HG02763 (cell line): ENCODE data around the gene CEP192.
A peak's percentile ranks its signal among the peaks of the same experiment; 100 is the strongest.

Experiments
- ATAC-seq: cut with Tn5 transposase; IDR thresholded peaks from one replicate; pipeline ENCODE4 v1.9.1; 2021; ENCODE audit warnings: mild to moderate bottlenecking, moderate library complexity; ENCODE audit not compliant: unreplicated experiment

CEP192 gene

GRCh38 chr18:13099113-13099512 lies 108.0 kb downstream of the CEP192 start:
- no peak for ATAC-seq

DNA sequence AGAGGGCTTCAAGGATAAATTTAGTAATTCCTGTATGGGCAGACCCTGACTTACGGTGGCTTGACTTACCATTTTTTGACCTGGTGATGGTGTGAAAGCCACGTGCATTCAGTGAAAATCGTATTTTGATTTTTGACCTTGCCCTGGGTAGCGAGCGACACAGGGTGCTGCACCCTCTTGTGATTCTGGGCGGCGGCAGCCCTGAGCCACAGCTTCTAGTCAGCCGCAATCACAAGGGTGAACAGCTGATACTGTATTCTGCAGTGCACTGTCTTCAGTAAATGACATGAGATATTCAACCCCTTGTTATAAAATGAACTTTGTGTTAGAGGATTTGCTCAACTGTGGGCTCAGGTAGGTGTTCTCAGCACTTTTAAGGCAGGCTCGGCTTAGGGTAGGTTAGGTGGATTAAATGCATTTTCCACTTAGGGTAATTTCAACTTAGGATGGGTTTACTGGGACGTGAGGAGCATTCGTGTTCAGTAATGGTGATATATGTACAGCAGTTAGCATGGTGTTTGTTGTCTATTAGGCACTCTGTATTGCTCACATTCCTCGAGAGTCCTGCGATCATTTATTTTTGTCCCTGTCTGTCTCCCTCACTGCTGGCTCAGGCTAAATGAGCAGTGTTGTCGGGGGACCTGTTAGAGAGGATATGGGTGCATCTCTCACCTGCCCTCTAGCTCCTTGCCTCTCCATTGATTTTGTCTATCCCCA lies 109.9 kb downstream of the CEP192 start:
- no peak for ATAC-seq

DNA sequence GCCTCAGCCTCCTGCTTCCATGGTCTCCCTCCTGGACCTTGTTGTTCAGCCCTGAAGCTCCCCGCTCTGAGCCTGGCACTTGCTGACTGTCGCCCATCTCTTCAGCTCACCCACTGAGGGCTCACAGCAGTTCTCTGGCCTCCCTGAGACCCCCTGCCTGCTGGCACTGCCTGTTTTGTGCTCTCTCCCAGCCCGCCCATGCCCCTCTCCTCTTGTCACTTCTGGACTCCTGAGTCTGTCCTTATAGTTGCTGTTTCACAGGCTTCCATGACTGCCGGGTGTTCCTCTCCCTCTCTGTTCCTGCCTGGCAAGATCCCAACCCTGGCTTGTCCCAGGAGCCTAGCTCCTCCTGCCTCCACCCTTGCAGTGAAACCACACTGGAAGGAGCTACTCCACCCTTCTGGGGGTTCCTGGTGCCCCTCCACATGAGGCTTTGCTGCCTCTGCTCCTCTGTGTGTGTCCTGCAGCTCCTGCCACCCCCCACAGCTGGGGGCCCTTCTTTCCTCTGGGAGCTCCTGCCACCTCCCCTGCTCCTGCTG lies 110.6 kb downstream of the CEP192 start:
- no peak for ATAC-seq

GRCh38 chr18:13103366-13103765 lies 112.2 kb downstream of the CEP192 start:
- ATAC-seq: no peak

DNA sequence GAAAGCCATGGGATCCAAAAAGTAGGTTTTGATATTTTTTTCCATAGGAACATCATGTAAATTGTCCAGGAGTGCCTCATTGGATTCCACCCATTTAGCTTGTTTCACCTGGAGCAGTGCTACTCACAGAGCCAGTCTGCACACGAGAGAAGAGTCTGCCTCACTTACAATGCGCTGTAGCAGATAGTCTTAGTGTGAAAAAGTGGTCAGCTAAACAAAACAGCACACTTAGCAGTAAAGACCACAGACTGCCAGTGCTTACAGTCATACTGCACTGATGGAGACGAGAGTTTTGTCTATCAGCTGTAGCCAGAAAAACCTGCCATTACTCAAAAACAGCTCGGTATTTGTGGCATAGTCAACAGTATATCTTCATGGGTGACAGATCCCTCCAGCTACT lies 113.9 kb downstream of the CEP192 start:
- no peak for ATAC-seq

DNA sequence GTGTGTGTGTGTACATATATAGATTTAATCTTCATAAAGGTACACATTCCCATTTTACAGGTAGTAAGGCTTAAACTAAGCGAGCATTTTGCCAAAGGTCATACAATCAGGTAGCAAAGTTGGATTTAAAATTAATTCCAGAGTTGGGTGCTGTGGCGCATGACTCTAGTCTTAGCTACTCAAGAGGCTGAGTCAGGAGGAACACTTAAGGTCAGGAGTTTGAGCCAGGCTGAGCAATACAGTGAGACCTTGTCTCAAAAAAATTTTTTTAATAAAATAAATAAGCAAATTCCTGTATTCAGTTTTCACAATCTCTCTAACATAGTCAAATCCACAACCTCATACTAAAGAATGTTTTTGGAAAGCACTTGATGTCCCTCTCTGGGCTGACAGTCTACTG lies 115.9 kb downstream of the CEP192 start:
- no peak for ATAC-seq

GRCh38 chr18:13108330-13108729 lies 117.2 kb downstream of the CEP192 start:
- ATAC-seq: no peak

DNA sequence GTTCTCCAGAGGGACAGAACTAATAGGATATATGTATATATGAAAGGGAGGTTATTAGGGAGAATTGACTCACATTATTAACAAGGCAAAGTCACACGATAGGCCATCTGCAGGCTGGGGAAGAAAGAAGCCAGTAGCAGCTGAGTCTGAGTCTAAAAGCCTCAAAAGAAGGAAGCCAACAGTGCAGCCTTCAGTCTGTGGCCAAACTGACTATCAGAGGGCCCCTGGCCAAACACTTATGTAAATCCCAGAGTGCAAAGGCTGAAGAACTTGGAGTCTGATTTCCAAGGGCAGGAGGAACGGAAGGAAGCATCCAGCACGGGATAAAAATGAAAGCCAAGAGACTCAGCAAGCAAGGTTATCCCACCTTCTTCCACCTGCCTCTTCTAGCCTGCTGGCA lies 119.4 kb downstream of the CEP192 start:
- ATAC-seq: no peak

- ATAC-seq: no peak
Measured at GRCh38 chr18:13112982-13113381, 121.8 kb downstream of the CEP192 start.

GRCh38 chr18:13120255-13120654 lies 129.1 kb downstream of the CEP192 start:
- ATAC-seq: no peak

DNA sequence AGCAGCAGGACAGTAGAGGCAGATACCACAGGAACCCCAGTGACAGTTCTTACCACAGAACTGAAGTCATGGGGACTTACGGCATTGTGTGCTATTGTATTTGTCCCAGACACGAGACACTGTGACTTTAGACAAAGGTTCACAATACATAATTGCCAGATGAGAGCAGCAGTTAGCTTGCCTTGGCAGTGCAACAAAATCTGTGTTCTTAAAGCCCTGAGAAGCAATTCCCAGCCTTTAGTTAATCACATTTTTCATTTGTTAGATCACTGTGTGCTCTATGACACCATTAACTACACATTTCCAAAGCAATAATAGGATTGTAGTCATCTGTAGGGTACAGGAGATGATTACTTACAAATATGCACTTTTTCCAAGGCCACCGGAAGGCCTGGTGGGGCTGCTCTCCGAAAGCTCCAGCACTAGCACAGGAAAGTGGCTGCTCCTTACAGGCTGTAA lies 129.8 kb downstream of the CEP192 start:
- ATAC-seq: no peak

- ATAC-seq: no peak
Measured at GRCh38 chr18:13124411-13124810, 133.2 kb downstream of the CEP192 start.

GRCh38 chr18:13125191-13125590 lies 134.0 kb downstream of the CEP192 start:
- no peak for ATAC-seq

- no peak for ATAC-seq
Measured at GRCh38 chr18:13126966-13127598, 135.9 kb downstream of the CEP192 start.

GRCh38 chr18:13131283-13131682 lies 140.1 kb downstream of the CEP192 start:
- ATAC-seq: no peak

DNA sequence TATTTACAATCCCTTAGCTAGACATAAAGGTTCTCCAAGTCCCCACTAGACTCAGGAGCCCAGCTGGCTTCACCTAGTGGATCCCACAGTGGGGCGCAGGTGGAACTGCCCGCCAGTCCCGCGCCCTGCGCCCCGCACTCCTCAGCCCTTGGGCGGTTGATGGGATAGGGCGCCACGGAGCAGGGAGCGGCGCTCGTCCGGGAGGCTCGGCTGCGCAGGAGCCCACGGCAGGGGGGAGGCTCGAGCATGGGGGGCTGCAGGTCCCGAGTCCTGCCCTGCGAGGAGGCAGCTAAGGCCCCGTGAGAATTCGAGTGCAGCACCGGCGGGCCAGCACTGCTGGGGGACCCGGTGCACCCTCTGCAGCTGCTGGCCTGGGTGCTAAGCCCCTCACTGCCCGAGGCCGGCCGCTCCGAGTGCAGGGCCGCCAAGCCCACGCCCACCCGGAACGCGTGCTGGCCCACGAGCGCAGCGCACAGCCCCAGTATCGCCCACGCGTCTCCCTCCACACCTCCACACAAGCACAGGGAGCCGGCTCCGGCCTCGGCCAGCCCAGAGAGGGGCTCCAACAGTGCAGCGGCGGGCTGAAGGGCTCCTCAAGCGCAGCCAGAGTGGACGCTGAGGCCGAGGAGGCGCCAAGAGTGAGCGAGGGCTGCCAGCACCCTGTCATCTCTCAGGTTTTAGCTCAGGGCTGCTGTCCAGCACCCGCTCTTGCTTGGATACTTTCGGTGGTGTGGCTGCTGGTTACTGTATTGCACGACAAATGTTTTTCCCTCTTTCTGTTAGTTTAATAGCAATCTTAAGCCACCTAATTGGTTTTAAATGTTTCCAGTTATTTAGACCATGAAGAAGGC lies 143.6 kb downstream of the CEP192 start:
- no peak for ATAC-seq

DNA sequence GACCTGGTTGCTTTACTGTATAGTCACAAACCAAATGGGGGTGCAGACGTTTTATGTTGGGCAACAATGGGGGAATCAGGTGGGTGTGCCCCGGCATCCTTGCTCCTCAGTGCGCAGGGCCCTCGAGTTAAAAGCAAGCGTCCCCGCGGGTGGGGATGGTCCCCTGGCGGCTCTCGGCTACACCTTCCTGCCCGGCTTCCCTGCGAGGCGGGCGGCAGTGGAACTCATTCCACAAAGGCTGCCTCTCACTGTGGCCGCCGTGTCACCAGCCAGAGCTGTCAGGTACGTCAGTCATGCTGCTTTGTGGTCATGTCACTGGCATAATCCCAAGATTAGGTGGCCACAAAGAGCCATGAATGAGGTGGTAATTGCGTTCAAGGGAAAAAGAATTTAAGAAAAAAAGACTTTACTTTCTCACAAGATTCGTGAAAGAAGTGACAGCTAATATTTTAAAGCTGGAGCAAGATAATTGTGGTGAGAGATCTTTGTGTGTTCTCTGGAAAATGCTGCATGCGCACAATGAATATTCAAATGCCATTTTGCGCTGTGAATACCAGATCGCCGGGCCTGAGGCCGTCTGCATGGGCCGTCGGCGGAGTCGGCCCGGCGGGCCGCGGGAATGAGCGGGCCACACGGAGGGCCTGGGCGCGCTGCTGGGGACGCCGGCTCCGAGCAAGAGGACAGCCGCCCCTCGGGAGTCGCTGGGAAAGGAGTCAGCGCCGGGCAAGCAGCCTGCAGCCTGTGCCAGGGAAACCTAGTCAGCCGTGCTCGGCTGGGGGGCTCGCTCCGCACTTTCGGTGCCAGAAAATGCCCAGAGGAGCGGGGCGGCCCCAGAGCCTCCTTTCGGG lies 145.1 kb downstream of the CEP192 start:
- no peak for ATAC-seq

- peak; percentile 40 for ATAC-seq
Measured at GRCh38 chr18:13136904-13137669, 145.9 kb downstream of the CEP192 start.

DNA sequence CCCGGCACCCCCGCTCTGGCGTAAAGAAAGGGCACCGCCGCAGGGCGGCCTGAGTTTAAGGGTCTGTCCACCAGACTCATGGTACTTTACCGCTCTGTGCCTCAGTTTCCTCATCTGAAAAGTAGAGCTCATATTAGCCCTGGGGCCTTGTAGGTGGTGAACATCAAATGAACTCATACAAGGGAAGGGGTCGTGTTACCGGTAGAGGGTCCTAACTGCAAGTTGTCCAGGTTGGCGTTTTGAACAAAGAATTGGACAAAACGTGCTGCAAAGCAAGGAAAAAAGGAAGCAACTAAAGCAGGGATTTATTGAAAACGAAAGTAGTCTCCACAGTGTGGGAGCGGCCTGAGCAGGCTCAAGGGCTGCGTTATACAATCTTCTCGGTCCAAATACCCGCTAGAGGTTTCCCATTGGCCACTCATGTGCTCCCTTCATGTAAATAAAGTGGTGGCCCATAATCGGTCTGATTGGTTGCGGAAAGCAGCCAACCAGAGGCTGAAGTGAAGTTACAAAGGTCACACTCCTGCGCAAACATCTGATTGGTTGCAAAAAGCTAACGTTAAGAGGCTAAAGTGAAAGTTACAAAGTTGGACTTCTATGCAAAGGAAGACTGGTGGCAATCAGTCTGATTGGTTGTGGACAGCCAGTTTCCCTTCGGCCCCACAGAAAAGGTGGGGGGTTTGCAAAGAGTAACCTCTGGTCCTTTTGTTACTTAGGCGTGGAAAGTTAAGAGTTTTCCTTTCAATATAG lies 146.7 kb downstream of the CEP192 start:
- ATAC-seq: peak; percentile 55
